GM12878 (cell line): ENCODE data around the gene FGFBP3. TPM values are rescaled to one million over a fixed set of nuclear protein-coding genes. Genes with fewer than 3 reads are reported as not detected.

ENCODE experiments used
- ATAC-seq: fragments of 200-7000 bp; cut with Tn5 transposase; 3 replicates; pipeline ENCODE4 v1.9.1; 2020; ENCODE audit warnings: mild to moderate bottlenecking, moderate library complexity
- BruUV-seq: library from RNA; stranded (reverse); fragments of 400-500 nt; replicated peaks from 2 replicates; lab custom pipeline; 2021; lab: Mats Ljungman, UMichigan
- CTCF ChIA-PET: fragments of 300-600 bp; sonication (Branson Sonifier 250); formaldehyde crosslinking; extraction: SDS; loops from one replicate; lab custom pipeline; 2021; ENCODE audit warnings: inconsistent platforms; lab: Yijun Ruan, JAX
- POLR2A ChIA-PET: fragments of 350-600 bp; formaldehyde crosslinking; extraction: SDS; loops from one replicate; lab custom pipeline; 2021; ENCODE audit warnings: inconsistent platforms; lab: Charles Lee
- RAD21 ChIA-PET: fragments of 300-600 bp; sonication (Branson Sonifier 250); formaldehyde crosslinking; loops from one replicate; lab custom pipeline; 2023; ENCODE audit warnings: antibody characterized with exemption; ENCODE audit not compliant: unreplicated experiment; lab: Charles Lee
- SMC1A ChIA-PET: fragments of 300-600 bp; sonication (Branson Sonifier 250); formaldehyde crosslinking; loops from one replicate; lab custom pipeline; 2023; ENCODE audit not compliant: unreplicated experiment, uncharacterized antibody; lab: Charles Lee
- DNase-seq: peaks from one replicate; pipeline ENCODE4 v3.0.0-alpha.2; 2011; ENCODE audit warnings: low read depth, low spot score
- FAIRE-seq: peaks from 3 replicates; lab custom pipeline; 2011; peaks lifted over from hg19 to GRCh38; lab: Jason Lieb, UNC
- H2AFZ ChIP-seq: 2 replicates; pipeline ENCODE4 v1.6.0; 2011; ENCODE audit warnings: low read depth, low read length, control low read depth; ENCODE audit not compliant: control insufficient read depth
- H3K27ac ChIP-seq: 2 replicates; pipeline ENCODE4 v1.5.1; 2011; ENCODE audit warnings: control low read depth; ENCODE audit not compliant: control insufficient read depth, insufficient read depth
- H3K27me3 ChIP-seq, 2 experiments: replicated peaks in 1 of 2; 2 replicates each; pipeline versions ENCODE4 v1.6.0 to v1.6.1; 2011; ENCODE audit warnings: low read length in 1 of 2; ENCODE audit not compliant: control insufficient read depth in 2 of 2, insufficient read depth in 2 of 2
- H3K36me3 ChIP-seq, 2 experiments: 2 replicates each; pipeline ENCODE4 v1.5.1; 2011; ENCODE audit warnings: low read length in 1 of 2; ENCODE audit not compliant: control insufficient read depth in 2 of 2, insufficient read depth in 2 of 2
- H3K4me1 ChIP-seq: 2 replicates; pipeline ENCODE4 v1.6.1; 2011; ENCODE audit warnings: mild to moderate bottlenecking, low read length, moderate library complexity, mixed read lengths; ENCODE audit not compliant: control insufficient read depth, insufficient read depth
- H3K4me2 ChIP-seq: 2 replicates; pipeline ENCODE4 v1.6.0; 2011; ENCODE audit warnings: control low read depth; ENCODE audit not compliant: control insufficient read depth, insufficient read depth
- H3K4me3 ChIP-seq: fragments of 200-600 bp; sonication (generic); 2 replicates; pipeline ENCODE4 v1.5.1; 2016
- H3K79me2 ChIP-seq: 2 replicates; pipeline ENCODE4 v1.6.0; 2011; ENCODE audit warnings: low read length; ENCODE audit not compliant: control insufficient read depth, insufficient read depth
- H3K9ac ChIP-seq: 2 replicates; pipeline ENCODE4 v1.8.0; 2011; ENCODE audit warnings: low read length, control low read depth, mixed read lengths; ENCODE audit not compliant: control insufficient read depth, insufficient read depth
- H3K9me3 ChIP-seq: replicated peaks from 3 replicates; pipeline ENCODE4 v1.5.1; 2011; ENCODE audit warnings: mild to moderate bottlenecking, low read length; ENCODE audit not compliant: control insufficient read depth, insufficient read depth
- H4K20me1 ChIP-seq: 2 replicates; pipeline ENCODE4 v1.6.0; 2011; ENCODE audit not compliant: control insufficient read depth, insufficient read depth
- BACH1 ChIP-seq: fragments of 450-650 bp; IDR thresholded peaks from 2 replicates; pipeline ENCODE4 v1.6.1; 2017; ENCODE audit warnings: mild to moderate bottlenecking, borderline replicate concordance
- BMI1 ChIP-seq: fragments of 450-650 bp; IDR thresholded peaks from 2 replicates; pipeline ENCODE4 v1.6.1; 2016; ENCODE audit warnings: mild to moderate bottlenecking, moderate library complexity, borderline replicate concordance
- BRCA1 ChIP-seq: IDR thresholded peaks from 2 replicates; pipeline ENCODE4 v1.6.1; 2011; ENCODE audit warnings: low read depth, low read length, improper control_type of control experiment
- FOXM1 ChIP-seq: IDR thresholded peaks from 2 replicates; pipeline ENCODE4 v1.6.1; 2012; ENCODE audit warnings: low read depth, mild to moderate bottlenecking, inconsistent platforms, low read length, moderate library complexity
- IKZF2 ChIP-seq, 2 experiments: fragments of 450-650 bp; IDR thresholded peaks; 2 replicates each; pipeline ENCODE4 v1.6.1; 2017; ENCODE audit warnings: mild to moderate bottlenecking in 2 of 2, moderate library complexity in 2 of 2
- NR2F1 ChIP-seq: fragments of 450-650 bp; conservative IDR thresholded peaks from 2 replicates; pipeline ENCODE4 v1.6.1; 2017; ENCODE audit warnings: mild to moderate bottlenecking
- PAX8 ChIP-seq: fragments of 450-650 bp; IDR thresholded peaks from 2 replicates; pipeline ENCODE4 v1.6.1; 2017; ENCODE audit warnings: mild to moderate bottlenecking, moderate library complexity
- USF2 ChIP-seq: IDR thresholded peaks from 2 replicates; pipeline ENCODE4 v1.6.1; 2011; ENCODE audit warnings: low read depth, low read length, improper control_type of control experiment, borderline replicate concordance
- ZBTB40 ChIP-seq: fragments of 450-650 bp; IDR thresholded peaks from 2 replicates; pipeline ENCODE4 v1.6.1; 2016; ENCODE audit warnings: mild to moderate bottlenecking, moderate library complexity, borderline replicate concordance
- WGBS: methylation state at CpG from one replicate; pipeline ENCODE4 v1.1.6; 2016; ENCODE audit warnings: low lambda C conversion rate; ENCODE audit not compliant: insufficient replicate concordance, insufficient coverage; ENCODE audit errors: missing lambda C conversion rate; 5-methylcytosine and 5-hydroxymethylcytosine counted together
- in situ Hi-C: fragments of 300-500 bp; cut with MboI; formaldehyde crosslinking; loops from 9 replicates; pipeline ENCODE4 v1.14.3; 2018; ENCODE audit warnings: mixed read lengths
- intact Hi-C: fragments of 100-400 bp; cut with micrococcal nuclease; formaldehyde crosslinking; loops from one replicate; pipeline ENCODE4 v1.14.2; 2022; ENCODE audit not compliant: unreplicated experiment
- polyA plus RNA-seq, 11 experiments: library from polyadenylated mRNA; depleted of rRNA in 4 of 11; unstranded in 6 of 11; stranded (reverse) in 5 of 11; fragments of >200 nt; fragmentation: Nextera tagmentation in 4 of 11; fragmentation: Illumina TruSeq in 1 of 11; extraction: Ambion mirVana in 4 of 11; extraction: Trizol in 1 of 11; gene quantifications; 1 replicate in 1 of 11; 2 replicates in 10 of 11; pipeline versions ENCODE4 v1.2.1 to v1.2.3, GENCODE V29; 2011 to 2016; ENCODE audit warnings: inconsistent platforms in 2 of 11, missing spikeins in 2 of 11, low read depth in 1 of 11
- total RNA-seq, 4 experiments: library from RNA; depleted of rRNA in 3 of 4; stranded (reverse); fragments of >200 nt in 3 of 4; fragmentation: Illumina TruSeq in 1 of 4; extraction: Trizol in 1 of 4; gene quantifications; 2 replicates each; pipeline versions ENCODE4 v1.2.1 to v1.2.3, GENCODE V29; 2013 to 2021

The FGFBP3 gene
- total and polyA plus RNA-seq, 10 of the 15 experiments (the other 5 are each of a cell fraction or from before 2014, with no cell fraction given): 0.08 to 1.0 (median 0.23) TPM

- DNase-seq: no peak
- intact Hi-C loops (no loop called here), in situ Hi-C loops (no loop called here)
- TF ChIP-seq BACH1 (no peak), ZBTB40 (no peak), NR2F1 (no peak), IKZF2 (IDR thresholded peaks at IDR 0.05) (no peak), BRCA1 (no peak), USF2 (no peak), BMI1 (no peak), FOXM1 (no peak), PAX8 (no peak)
- Histone ChIP-seq H4K20me1 (no peaks in the 10 kb centered on the region), H3K4me3 (no peak overlapping the region), H3K4me2 (no peak overlapping the region), H3K79me2 (peaks cover 38% of the 10 kb centered on the region), H2AFZ (no peak overlapping the region), H3K36me3 (peaks cover 11 to 18% of the 10 kb centered on the region in 2 experiments), H3K27ac (no peak overlapping the region), H3K9ac (no peak overlapping the region), H3K27me3 (no peaks in the 10 kb centered on the region), H3K9me3 (no peaks in the 10 kb centered on the region; the same call in 2 of the 3 replicates), H3K4me1 (no peaks in the 10 kb centered on the region)
- ChIA-PET POLR2A (interaction anchor here (1.1 kb wide), 1 partner anchor 52 kb away, joined by 5 read pairs; no protein-coding TSS in a partner anchor), RAD21 (no interaction called here), SMC1A (interaction anchor here (1.1 to 1.2 kb wide), 3 partner anchors 11 to 18 kb away, joined by 3 to 4 read pairs (median 4); partner anchors contain the start of gene BTAF1), CTCF (interaction anchor here (0.5 to 0.9 kb wide), 2 partner anchors 16 to 354 kb away, joined by 3 read pairs; partner anchors contain the start of gene BTAF1)
- BruUV-seq: no TSS peak
- 100% methylated on average over 4 of the region's 4 CpGs for WGBS
- FAIRE-seq: no peak
- no peak for ATAC-seq
These were observed 30.4 kb upstream of the FGFBP3 start for GRCh38 chr10:91939653-91940052.
